ENCODE data around the gene CXXC4. TPM values are rescaled to one million over a fixed set of nuclear protein-coding genes. Genes with fewer than 3 reads are reported as not detected.

Gene CXXC4
- under 0.01 and 0.16 TPM in 2 replicates for total RNA-seq

GRCh38 chr4:104494822-104495559 is at the start of gene CXXC4:
Gene CXXC4, minus strand, starts transcription at chr4:104494894. Its CDS starts 3,092 bp downstream, at chr4:104491802.

